Lung microvascular endothelial cell (primary cell): ENCODE data around the gene ZNF598. TPM values are rescaled to one million over a fixed set of nuclear protein-coding genes. Genes with fewer than 3 reads are reported as not detected.
A peak's percentile ranks its signal among the peaks of the same experiment; 100 is the strongest.
"Not testable (repeated sequence)": the region's sequence is repeated elsewhere in the genome, so short reads cannot be mapped to it uniquely, and the experiment has no call there.

Source experiments
- DNase-seq, 2 donors: peaks; one replicate each; pipeline versions ENCODE4 v3.0.0 to v3.0.0-alpha.2; 2010; ENCODE audit warnings: low read depth in 2 of 2
- total RNA-seq: library from RNA; depleted of rRNA; stranded (reverse); fragments of >200 nt; gene quantifications from 2 replicates; pipeline ENCODE4 v1.2.1, GENCODE V29; 2014

ZNF598 gene
- total RNA-seq, 1 donor from 2014 or later = 9.7 TPM

DNA sequence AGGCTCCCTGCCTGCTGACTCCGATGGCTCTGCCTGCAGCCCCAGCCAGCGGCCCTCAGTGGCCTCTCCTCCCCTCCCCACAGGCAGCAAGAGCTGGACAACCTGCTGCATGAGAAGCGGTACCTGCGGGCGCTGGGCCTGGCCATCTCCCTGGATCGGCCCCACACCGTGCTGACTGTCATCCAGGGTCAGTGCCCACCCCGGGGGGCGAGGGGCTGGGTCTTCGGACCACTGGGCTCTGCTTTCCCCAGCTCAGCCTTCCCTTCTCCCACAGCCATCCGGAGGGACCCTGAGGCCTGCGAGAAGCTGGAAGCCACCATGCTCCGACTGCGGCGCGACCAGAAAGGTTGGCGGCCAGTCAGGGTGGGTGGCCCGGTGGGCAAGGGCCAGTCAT is 31.7 kb downstream of the ZNF598 start:
- no peak for DNase-seq

DNA sequence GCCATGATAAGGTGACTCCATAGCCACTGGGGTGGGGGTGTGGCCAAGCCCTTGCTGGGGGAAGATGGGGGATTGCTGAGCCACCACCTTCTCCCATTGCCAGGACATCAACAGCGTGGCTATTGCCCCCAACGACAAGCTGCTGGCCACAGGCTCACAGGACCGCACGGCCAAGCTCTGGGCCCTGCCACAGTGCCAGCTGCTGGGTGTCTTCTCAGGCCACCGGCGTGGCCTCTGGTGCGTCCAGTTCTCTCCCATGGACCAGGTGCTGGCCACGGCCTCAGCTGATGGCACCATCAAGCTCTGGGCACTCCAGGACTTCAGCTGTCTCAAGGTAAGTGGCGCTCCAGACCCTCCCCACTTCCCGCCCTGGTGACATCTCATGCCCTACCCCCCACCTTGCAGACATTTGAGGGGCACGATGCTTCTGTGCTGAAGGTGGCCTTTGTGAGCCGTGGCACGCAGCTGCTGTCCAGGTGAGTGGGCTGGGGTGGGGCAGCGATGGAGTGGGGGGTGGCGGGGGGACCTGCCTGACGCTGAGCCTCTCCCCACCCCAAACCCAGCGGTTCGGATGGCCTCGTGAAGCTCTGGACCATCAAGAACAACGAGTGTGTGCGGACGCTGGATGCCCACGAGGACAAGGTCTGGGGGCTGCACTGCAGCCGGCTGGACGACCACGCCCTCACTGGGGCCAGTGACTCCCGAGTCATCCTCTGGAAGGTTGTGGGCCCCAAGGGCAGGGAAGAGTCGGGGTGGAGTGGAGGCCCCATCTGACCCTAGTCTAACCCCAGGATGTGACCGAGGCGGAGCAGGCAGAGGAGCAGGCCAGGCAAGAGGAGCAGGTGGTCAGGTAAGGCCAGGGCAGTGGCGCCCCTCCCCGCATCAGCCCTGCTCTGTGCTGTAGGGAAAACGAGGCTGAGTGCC is 32.4 kb downstream of the ZNF598 start:
- no peak for DNase-seq

DNA sequence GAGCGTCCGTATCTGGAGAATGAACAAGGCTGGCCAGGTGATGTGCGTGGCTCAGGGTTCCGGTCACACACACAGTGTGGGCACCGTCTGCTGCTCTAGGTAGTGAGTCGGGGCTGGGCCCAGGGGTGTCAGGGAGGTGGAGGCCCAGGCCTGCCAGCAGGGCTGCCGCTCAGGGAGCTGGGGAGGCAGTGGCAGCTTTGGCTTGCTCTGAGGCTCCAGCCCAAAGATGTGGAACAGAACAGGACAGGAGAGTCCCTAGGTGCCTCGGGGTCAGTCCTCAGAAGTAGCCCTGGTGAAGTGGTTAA is 33.5 kb downstream of the ZNF598 start:
- no peak for DNase-seq

DNA sequence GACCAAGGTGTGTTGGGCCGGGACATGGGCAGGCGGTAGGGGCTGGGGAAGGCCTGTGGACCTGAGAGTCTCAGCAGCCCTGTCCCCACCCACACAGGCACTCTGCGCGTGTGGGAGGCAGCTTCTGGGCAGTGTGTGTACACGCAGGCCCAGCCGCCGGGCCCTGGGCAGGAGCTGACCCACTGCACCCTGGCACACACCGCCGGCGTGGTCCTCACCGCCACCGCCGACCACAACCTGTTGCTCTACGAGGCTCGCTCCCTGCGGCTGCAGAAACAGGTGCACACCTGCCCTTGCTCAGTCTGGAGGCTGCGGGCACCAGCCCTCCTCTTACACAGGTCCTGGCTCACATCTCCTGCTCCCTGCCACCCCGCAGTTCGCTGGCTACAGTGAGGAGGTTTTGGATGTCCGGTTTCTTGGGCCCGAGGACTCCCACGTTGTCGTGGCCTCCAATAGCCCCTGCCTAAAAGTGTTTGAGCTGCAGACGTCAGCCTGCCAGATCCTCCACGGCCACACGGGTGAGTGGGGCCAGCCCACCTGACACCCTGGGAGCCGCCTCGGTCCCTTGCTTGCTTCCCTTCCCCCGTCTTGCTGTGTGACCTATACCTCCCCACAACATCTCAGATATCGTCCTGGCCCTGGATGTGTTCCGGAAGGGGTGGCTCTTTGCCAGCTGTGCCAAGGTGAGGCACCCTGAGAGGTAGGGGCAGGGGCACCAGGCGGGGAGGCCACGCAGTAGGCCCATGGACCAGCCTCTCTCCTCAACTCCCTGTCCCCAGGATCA is 34.0 kb downstream of the ZNF598 start:
- no peak for DNase-seq

DNA sequence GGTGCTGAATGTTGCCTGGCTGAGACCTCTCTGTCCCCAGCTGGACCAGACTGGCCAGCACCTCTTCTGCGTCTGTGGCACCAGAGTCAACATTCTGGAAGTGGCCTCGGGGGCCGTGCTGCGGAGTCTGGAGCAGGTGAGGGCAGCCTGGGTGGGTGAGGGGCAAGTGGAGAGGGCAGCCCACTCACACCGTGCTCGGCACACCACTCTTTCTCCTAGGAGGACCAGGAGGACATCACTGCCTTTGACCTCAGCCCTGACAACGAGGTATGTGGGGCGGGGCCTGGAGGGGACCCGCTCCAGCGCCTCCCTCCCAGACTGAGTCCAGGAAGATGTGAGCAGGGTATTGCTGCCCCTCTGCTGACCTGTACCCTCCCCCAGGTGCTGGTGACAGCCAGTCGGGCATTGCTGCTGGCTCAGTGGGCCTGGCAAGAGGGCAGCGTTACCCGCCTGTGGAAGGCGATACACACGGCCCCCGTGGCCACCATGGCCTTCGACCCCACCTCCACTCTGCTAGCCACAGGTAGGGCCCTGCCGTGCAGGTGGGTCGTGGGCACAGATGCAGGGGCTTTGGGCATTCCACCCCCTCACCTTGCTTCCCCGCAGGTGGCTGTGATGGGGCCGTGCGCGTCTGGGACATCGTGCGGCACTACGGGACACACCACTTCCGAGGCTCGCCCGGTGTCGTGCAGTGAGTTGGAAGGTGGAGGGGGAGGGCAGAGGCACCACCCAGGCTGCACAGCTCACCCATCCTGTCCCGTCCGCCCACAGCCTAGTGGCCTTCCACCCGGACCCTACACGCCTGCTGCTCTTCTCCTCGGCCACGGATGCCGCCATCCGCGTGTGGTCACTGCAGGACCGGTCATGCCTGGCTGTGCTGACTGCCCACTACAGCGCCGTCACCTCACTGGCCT is 35.2 kb downstream of the ZNF598 start:
- DNase-seq = no peak

DNA sequence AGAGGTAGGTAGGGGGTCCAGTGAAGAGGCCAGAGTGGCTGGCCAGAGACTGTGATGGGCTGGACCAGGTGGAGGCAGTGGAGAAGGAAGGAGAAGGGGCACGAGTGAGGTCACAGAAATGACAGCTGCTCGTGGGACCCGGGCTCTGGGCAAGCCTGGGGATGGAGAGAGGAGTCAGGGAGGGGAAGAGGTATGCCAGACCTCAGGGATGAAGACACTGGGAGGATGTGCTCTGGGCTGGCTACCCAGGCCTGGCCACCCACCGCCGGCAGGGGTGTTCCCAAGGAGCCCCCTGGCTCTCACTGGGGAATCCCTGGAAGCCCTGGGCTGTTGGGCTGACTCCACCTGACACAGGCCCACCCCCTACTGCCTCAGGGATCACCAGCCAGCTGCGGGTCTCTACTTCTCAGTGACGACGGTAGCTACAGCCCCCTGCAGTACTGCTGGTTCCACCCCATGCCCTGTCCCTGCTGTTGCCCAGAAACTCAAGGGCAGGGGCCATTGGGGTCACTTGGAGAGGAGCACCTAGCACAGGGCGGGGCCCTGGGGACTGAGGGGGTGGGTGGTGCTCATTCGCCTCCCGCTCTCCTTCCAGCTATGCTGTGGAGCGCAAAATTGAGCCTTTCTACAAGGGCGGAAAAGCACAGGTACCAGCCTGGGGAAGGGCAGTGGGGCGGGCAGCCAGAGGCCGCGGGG is 36.0 kb downstream of the ZNF598 start:
- DNase-seq = no peak

DNA sequence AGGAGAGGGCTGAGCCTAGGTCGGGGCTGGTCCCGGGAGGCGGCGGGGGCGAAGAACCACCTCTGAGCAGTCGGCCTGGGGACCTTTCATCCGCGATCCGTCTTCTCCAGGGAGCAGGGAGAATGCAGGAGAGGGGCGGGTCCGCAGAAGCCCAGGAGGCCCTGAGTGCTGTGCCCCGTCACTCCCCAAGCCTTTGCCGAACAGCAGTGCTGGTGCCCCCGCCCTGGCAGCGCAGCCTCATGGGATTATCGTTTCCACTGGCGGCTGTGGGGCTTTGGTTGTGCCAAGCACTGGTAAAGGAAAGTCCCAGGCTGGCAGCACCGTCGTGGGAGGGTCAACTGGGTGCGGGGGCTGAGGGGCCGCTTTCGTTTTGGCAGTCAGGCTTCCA is 37.1 kb downstream of the ZNF598 start:
- peak in 1 of 2 donors; percentile 27 for DNase-seq

DNA sequence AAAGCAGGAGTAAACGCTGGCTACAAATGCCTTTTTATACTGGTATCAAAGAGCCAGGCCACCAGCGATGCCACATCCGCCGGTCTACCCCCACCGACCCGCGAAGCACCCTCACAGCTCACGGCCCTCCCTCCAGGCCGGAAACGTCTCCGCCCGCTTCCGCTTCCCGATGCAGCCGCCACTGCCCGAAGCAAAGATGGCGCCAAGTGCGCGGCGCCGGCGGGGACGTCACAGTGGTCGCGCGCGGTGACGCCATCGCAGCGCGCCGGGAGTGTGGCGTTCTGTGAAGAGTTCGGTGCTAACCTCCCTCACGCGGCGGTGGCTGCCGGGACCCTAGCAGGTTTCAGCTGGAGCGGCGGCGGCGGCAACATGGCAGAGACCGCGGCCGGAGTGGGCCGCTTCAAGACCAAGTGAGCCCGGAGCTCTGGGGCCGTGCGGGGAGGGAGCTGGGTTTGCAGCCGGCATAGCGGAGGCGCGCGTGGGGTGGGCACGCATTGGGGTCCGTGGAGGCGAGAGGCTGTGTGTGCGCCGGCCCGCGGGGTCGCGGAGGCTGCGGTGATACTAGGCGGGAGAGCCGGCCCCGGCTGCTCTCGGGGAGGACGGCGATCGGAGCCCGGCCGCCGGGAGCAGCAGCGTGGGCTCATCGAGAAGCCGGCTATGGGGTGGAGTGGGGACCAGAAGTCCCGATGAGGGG is 37.7 kb downstream of the ZNF598 start, which contains the start of gene TBL3:
TBL3 (plus strand) TSS at position 258 of the 694 bp plus-strand sequence; CDS start at position 370, 112 bp downstream.
- DNase-seq = peak; percentile 96 to 97

DNA sequence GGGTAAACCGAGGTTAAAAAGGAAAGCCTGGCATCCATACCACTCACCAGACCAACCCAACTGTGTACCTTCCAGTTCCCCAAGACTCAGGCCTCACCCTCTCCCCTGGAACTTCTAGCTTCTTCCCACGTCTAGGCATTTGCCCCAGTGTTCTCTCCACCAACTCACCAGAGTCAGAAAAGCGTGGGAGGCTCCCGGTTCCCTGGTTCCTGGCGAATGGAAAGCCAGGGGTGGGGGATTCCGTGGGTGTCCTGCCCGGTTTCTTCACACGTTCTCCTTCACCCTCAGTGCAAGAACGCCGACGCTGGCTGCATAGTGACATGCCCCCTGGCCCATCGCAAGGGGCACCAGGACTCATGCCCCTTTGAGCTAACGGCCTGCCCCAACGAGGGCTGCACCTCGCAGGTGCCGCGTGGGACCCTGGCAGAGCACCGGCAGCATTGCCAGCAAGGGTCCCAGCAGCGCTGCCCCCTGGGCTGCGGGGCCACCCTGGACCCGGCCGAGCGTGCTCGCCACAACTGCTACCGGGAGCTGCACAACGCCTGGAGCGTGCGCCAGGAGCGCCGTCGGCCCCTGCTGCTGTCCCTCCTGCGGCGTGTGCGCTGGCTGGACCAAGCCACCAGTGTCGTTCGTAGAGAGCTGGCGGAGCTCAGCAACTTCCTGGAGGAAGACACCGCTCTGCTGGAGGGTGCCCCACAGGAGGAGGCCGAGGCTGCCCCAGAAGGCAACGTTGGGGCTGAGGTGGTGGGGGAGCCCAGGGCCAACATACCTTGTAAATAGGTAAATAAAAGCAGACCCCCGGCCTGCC is 41.3 kb downstream of the ZNF598 start:
- no peak for DNase-seq

DNA sequence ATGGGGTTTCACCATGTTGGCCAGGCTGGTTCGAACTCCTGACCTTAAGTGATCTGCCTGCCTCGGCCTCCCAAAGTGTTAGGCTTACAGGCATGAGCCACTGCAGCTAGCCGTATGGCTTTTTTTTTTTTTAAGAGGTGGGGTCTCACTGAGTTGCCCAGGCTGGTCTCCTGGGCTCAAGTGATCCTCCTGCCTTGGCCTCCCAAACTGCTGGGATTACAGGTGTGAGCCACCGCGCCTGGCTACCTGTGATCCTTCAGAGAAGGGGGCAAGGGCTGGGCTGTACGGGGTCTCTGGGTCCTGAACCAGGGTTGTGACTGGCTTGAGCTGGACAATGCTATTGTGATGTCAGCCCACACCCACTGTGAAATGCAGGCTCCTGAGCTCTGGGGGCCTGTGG is 43.2 kb downstream of the ZNF598 start, which contains the start of gene RNF151:
RNF151 (plus strand) TSS at position 397 of the 400 bp plus-strand sequence. CDS start 26 bp downstream, outside the sequence.
- no peak for DNase-seq

DNA sequence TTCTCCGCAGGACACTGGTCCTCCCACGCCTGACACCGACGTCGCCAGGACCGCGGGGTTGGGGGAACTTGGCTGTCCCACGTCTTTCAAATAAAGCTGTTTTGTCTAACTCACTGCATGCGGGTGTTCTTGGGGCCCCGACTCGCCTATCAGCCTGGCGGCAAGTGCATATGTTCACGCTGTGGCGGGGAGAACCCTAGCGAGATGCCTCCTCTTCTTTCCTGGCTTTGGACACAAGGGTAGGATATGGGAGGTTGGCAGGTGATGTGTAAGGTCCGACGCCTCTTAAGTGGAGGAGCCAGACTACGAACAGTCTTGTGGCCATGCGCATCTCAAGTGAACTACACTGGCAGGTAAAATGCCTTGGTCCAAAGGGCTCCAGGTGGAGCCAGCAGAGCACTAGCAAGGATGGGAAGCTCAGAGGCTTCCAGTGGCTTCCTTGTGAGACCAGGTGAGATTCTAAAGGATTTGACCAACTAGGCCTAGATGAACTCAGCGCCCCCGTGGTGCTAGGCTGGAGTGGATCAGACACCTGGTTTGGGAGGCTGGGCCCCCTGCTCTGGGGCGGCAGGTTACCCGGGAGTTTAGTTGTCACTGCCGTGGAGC is 44.1 kb downstream of the ZNF598 start:
- DNase-seq = no peak

DNA sequence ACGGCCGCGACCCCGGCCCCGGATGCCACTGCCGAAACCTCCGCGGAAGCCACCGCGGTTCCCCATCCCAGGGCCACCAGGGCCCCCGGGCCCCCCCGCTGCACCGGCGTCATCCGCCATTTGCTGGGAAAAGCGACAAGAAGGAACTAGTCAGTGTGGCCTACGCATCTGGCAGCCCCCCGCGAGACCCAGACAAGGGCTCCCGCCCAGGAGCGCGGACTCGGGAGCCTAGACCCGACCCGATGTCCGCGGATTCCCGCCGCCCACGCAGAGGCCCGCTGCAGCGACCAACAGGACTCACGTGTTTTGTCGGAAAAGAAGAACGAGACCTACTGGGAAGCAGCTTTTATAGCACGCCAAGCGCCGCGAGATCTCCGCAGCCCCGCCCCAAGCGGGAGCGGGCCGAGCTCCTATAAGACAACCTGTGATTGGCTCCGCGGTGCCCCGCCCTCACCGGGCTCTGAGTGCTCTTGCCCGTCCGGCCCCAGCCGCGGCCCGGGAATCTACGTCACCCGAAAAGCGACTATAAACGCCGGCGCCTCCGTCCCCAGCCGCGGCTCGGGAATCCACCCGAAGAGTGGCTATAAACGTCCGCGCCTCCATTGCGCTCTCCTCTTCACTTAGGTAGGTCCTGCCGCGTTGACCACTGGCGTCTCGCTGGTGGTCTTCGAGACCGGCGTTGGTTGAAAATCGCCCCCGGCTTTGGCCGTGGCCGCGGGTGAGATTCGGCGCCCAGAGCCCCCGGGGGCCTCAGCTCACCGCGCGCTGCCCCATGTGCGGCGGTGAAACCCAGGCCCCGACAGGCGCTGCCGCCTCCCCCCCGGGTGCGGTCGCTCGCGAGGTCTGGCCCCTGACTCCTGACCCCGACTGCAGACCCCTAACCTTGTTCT is 44.9 kb downstream of the ZNF598 start, which contains the start of gene RPS2:
RPS2 (minus strand) TSS at position 321 of the 890 bp plus-strand sequence; CDS start at position 120, 201 bp downstream.
- DNase-seq = peak; percentile 99

DNA sequence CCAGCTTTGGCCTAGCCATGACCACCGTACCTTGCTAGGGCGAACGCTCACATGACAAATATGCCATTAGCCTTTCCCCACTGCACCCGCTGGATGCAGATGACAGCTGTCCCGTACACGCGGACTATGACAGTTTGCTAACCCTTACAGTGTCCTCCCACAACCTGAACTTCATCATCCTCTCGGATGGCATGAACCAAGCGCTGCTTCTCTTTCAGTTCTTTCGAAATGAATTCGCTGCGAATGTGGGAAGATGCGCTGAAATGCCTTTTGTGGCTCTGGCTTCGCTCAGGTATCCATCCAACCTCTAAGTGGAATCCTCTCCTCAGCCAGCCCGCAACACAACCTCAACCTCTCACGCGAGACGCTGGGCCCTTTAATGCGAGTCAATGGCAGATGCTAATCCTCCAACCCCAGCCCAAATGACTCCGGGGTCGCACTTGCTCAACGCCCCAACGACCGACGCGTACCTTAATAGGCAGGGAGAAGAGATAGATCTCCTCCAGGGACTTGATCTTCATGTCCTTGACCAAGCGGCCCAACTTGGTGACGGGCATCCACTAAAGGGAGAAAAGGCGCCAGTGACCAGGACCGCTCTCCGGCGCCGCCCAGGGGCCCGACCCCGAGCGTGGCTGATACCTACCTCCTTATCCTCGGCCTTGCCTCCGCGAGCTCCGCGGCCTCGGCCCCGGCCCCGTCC is 45.7 kb downstream of the ZNF598 start:
- peak; percentile 47 to 68 for DNase-seq

DNA sequence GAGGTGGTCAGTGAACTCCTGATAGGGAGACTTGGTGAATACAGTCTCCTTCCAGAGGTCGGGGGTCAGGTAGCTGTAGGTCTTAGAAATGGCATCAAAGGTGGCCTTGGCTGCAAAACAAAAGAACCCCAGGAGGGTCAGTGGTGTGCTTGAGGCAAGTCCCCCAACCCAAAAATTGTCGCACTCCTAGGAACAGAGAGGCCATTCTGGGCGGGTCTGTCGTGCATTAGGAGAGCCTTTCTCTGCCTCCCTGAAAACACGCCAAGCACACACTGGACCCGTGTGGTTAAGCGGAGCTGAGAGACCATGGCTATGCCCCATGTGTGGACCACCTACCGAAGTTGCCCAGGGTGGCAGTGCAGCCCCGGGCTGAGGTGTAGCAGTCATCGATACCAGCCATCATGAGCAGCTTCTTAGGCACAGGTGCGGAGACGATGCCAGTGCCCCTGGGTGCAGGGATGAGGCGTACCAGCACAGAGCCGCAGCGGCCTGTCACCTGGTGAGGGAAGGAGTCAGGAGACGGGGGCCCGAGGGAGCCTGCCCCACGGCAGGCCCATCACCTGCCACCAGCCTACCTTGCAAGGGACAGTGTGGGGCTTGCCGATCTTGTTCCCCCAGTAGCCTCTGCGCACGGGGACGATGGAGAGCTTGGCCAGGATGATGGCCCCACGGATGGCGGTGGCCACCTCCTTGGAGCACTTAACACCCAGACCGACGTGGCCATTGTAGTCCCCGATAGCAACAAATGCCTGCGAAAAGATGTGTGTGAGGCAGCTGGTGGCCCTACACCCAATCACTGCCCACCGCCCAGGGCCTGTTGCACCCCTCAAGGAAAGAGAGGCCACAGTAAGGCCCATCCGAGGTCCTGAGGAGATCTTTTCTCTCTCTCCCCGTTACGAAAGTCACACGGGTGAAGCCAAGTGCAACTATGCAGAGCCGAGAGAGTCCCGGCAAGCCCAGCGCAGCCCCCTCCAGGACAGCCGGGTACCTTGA is 47.2 kb downstream of the ZNF598 start:
- not testable (repeated sequence) for DNase-seq

DNA sequence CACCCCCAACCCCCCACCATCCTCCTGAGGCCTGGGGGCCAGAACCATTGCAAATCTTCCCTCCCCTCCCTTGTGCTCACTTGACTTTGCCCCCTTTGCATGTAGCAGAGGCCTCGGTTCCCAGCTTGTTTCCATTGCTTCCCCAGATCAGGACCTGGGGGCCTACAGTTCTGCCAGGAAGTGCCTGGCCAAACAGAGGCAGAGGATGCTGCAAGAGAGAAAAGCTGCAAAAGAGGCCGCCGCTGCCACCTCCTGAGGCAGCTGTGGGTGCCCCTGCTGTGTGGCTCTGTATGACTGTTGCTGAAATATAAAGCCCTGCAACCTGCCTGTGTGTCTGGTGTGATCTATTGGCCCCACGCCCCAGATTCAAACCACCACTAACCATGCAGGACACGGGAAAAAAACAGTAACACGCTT is 48.0 kb downstream of the ZNF598 start:
- no peak for DNase-seq
